Measurements from ENCODE around the gene PTPN13.
"Not testable (repeated sequence)": the region's sequence is repeated elsewhere in the genome, so short reads cannot be mapped to it uniquely, and the experiment has no call there.

PTPN13 gene

DNA sequence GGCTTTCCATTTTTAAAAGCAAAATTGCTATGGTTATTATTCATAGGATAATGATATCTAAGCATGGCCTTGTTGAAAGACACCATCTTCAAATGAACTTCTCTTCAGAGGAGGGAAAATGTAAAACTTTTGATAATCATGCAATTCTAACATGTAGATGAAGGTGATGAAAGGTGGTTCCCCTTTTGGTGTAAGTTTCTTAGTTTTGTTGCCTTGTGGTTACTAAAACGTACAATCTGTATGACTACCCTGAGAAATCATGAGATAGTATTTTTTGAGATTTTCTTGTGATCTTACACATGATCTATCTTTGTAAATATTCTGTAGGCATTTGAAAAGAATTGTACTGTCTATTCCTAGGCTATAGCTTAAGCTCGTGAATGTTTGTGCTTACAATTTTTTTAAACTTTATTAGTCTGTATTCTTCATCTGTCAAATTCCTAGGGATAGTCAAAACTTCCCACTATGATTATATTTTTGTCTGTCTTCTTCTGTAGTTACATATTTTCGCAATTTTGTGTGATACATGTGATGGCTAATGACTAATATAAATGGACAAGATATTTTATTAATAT, 47.5 kb downstream of the PTPN13 start:
- no peak for DNase-seq (ENCODE audit: low read depth)

DNA sequence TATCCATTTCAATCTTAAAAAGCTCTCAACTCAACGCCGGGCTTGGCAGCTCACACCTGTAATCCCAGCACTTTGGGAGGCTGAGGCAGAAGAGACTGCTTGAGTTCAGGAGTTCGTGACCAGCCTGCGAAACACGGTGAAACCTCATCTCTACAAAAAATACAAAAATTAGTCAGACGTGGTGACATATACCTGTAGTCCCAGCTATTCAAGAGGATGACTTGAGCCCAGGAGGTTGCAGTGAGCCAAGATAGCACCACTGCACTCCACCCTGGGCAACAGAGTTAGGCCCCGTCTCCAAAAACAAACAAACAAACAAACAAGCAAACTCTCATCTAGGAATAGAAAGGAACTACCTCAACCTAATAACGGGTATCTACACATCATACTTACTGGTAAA, 50.8 kb downstream of the PTPN13 start:
- DNase-seq (ENCODE audit: low read depth), result no peak

DNA sequence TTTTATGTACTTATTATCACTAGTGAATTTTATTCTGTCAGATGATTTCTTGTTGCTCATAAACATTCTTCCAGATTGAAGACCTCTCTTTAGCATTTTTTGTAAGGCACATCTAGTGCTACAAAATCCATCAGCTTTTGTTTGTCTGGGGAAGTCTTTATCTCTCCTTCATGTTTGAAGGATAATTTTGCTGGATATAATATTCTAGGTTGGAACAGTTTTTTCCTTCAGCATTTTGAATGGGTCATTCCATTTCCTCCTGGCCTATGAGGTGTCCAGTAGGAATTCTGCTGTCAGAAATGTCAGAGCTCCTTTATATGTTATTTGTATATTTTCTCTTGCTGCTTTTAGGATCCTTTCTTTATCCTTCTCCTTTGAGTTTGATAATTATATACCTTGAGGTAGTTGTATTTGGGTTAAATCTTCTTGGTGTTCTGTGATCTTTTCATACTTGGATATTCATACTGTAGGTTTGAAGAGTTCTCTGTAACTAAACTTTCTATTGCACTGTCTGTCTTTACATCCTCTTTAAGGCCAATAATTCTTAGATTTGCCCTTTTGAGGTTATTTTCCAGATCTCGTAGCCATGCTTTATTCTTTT, 58.3 kb downstream of the PTPN13 start:
- no peak for DNase-seq (ENCODE audit: low read depth)

DNA sequence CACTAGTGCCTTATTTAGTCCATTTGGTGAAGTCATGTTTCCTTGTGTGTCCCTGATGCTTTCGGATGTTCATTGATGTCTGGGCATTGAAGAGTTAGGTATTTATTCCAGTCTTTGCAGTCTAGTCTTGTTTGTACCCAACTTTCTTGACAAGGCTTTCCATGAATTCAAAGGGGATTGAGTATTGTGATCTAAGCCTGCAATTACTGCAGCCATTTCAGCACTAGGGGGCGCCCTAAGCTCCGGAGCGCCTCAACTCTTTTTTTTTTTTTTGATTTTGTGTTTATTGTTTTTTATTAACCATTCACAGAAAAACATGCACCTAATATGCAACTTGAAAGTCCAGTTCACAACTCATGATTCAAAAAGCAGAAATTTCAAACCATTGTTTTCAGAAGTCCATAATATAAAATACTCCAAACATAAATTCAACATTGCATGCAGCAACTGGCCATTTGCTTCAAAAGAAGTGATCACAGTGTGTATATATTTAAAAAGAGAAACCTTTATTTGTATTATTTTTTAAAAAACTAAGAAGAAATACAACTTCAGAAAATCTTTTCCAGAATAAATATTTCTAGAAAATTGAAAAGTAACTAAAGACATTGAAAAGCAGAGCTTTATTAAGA, 59.2 kb downstream of the PTPN13 start:
- no peak for DNase-seq (ENCODE audit: low read depth)

DNA sequence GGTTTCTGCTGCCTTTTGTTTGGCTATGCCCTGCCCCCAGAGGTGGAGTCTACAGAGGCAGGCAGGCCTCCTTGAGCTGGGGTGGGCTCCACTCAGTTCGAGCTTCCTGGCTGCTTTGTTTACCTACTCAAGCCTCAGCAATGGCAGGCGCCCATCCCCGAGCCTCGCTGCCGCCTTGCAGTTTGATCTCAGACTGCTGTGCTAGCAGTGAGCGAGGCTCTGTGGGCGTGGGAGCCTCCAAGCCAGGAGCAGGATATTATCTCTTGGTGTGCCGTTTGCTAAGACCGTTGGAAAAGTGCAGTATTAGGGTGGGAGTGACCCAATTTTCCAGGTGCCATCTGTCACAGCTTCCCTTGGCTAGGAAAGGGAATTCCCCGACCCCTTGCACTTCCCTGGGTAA, 62.7 kb downstream of the PTPN13 start:
- not testable (repeated sequence) for DNase-seq (ENCODE audit: low read depth)

DNA sequence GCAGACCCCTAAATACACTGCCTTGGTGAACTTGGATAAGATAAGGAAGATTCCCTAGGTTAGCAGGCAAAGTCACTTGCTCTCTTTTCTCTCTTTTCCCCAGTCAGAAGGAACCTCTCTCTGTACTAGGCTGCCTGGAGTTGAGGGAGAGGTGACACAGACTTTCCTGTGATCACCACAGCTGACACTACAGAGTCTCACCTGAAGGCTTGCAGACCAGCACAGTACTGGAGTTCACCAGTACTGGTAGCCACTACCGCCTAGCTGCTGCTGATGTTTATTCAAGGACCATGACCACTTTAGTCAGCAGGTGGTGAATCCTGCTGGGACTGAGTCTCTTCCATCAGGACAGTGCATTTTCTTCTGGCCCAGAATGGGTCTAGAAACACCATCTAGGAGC, 63.3 kb downstream of the PTPN13 start:
- DNase-seq (ENCODE audit: low read depth), result no peak

DNA sequence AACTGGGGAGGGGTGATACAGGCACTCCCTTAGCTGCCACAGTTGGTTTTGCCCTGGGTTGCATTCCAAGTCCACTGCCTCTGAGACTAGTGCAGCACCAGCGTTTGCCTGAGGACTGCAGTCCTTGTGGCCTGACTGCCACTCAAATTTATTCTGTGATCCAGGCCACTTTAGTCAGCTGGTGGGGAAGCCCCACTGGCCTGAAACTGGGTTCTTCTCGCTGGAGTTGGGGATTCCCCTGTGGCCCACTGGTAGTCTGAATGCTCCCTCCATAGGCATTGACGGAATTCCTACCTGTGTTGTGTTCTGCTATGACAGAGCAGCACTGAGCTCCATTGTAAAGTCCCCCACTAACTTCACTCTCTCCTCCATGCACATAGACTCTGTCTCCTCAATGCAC, 63.8 kb downstream of the PTPN13 start:
- no peak for DNase-seq (ENCODE audit: low read depth)

DNA sequence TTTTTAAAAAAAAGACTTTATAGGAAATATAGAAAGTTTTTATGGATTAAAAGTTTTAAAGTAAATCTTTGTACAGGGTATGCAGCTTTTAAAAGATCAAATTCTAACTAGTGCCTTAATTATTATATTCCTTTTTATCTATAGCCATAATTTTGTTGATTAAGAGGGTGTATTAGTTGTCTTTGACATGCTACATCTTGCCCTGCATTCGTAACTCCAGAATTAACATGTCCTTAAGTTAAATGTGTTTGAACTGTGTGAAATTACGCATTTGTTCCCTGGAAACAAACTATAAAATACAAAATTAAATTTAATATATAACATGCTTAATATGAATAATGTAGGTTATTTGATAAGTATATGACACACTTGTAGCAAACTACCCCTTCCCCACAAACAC, 66.3 kb downstream of the PTPN13 start:
- no peak for DNase-seq (ENCODE audit: low read depth)

DNA sequence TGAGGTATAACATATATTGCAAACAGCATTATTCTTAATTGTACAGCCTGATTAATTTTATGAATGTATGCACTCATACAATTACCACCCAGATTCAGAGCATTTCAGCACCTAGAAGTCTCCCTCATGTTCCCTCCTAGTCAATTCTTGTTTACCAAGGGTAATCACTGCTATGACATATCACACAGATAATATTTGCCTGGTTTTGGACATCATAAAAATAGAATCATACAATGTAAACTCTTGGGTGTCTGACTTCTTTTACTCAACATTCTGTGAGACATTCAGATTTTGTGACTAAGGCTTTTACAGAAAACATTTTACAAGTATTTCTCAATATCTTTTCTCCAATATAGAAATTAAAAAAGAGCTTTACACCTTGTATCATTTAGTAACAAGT, 66.9 kb downstream of the PTPN13 start:
- DNase-seq (ENCODE audit: low read depth), result no peak

DNA sequence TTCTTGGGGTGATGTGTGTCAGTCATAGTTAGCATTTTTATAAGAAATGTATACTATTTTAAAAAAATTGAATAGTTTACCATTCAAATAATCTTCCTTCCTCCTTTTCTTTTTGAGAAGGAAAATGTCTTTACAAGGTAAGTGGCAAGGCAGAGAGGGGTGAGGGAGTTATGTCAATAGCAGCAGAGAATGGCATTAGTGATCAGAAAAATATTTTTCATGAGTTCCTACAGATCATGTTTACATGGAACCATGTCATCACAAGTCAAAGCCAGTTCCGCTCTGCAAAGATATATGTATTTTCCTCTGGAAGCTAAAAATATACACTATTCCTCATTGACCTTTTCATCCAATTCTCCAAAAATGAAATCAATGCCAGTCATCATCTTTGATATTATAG, 67.3 kb downstream of the PTPN13 start:
- DNase-seq (ENCODE audit: low read depth), result no peak

DNA sequence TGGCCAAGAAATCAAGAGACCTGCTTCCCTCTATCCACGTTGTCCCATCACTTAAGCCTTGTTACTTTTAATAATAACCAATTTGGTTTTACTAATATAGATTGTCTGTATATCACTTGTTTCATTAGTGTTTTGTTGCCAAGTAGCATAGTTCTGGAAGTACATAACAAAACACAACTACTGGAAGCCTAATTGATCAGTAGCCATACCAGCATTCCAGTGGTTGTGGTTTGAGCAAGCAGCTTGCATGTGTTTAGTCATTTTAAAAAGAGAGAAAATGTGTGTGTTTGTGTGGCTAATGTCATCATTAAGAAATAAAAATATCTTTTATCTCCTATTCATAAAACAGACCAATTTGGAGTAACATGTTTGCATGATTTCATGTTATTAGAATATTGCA, 70.8 kb downstream of the PTPN13 start:
- DNase-seq (ENCODE audit: low read depth), result no peak

DNA sequence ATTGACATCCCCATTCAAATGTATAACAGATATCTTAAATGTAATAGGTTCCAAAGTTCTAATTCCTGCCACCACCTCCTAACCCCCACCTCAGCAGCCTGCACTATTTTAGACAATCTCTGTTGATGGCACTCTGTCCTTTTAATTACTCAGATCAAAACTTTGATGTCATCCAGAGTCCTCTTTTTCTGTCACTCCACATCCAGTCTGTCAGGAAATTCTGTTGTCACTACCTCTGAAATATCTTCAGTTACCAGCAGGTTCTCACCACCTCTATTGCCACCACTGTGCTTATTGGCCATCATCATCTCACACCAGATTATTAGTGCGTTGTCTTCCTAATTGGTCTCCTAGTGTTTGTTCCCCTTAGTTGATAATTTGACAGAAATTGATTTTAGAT, 76.2 kb downstream of the PTPN13 start:
- DNase-seq (ENCODE audit: low read depth), result no peak

DNA sequence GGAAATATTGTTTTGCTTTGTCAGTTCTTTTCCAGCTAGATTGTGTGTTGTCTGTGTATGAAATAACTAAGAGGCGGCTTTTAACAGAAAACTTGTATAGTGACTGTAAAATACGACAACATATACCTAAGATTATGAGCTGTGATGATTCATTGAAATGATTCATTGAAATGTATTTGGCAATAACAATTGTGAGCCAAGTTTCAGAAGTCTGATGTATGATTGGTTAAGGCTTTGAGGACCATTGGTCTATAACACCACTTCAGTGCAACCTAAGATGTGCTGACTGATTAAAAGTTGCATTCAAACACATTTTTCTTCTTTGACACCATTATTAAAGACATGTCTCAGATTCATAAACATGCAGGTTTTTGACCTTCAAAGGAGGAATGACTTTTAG, 76.6 kb downstream of the PTPN13 start:
- no peak for DNase-seq (ENCODE audit: low read depth)

DNA sequence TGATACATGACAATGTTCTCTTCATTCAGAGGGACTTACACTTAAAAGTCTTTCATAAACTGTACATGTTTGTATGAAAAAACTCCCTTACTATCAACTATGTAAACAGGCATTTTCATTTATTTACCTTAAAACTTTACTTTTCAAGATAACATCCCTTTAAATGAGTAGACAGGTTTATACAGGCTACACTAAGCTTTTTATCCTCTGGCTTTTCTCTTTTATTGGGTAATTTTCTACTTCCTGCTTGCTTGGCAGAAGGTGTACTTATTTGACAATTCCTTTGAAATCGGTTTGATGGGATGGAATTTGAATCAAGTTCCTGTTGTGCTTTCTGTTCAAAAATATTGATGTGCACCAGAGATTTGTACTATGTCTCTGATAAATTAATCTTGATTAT, 81.4 kb downstream of the PTPN13 start:
- no peak for DNase-seq (ENCODE audit: low read depth)

DNA sequence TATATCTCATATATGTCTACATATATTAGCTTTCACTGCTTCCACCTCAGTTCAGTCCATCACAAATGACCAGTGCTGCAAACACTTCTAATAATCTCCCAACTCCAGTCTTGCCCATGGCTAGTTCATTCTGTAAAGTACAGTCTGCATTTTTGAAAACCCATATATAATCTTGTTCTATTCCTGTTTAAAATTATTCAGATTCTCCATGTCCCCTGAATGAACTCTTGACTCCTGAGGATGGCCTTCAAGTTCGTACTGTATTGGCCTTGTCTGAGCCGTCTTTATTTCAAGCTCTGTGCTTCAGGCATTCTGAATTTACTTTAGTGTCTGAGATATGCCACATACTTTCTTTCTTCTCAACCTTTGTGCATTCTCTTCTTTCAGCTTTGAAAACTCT, 84.7 kb downstream of the PTPN13 start:
- DNase-seq (ENCODE audit: low read depth), result no peak

DNA sequence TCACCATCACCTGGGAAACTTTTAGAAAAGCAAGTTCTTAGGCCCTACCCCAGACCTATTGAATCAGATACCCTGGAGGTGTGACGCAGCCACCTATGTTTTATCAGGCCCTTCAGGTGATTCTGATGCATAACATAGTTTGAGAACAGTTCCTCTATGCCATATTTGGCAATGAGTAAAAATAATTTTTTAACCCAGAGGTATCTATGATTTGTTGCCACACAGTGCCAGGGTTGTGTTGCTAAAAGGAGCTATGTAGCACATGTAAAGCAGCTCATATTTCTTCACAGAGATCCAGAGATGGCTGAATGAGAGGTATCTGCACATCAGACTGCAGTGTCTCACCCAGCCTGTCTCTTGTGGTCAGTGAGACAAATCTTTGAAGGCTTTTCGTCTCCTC, 85.3 kb downstream of the PTPN13 start:
- DNase-seq (ENCODE audit: low read depth), result no peak

DNA sequence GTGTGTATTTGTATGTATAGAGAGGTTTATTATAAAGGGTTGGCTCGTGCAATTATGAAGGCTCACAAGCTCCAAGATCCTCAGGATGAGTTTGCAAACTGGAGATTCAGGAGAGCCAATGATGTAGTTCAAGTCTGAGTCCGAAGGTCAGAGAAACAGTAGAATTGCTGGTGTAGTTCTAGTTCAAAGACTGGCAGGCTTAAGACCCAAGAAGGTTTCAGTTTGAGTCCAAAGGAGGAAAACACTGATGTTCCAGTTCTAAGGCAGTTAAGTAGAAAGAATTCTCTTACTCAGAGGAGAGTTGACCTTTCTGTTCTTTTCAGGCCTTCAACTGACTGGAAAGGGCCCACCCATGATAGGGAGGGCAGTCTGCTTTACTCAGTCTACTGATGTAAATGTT, 89.1 kb downstream of the PTPN13 start:
- DNase-seq (ENCODE audit: low read depth), result no peak

DNA sequence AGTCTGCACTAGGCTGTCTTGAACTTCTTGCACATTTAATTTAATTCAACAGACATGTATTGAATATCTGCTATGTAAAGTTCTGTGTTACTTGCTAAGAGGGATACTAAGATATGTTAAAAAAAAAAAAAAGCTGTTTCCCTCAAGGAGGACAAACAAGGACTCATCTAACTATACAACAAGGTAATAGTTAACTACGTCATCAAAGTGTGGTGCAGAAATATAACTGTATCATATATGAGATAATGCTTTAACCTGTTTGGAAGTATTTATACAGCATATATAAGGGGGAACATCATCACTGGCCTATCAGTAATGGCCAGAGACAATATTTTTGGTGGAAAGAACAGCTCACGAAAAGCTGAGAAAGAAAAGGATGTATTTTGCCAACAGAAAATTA, 89.9 kb downstream of the PTPN13 start:
- no peak for DNase-seq (ENCODE audit: low read depth)

DNA sequence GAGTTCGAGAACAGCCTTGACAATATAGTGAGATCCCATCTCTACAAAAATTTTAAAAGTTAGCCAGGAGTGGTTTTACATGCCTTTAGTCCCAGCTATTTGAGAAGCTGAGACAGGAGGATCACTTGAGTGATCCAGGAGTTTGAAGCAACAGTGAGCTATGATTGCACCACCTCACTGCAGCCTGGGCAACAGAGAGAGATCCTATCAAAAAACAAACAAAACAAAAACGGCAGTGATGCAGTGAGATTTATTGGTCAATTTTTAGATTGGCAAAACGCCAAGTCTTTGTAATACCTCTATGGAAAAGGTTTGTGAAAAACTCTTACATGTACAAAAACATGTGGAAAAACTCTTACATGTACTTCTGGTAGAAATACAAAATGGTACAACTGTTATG, 91.3 kb downstream of the PTPN13 start:
- DNase-seq (ENCODE audit: low read depth), result no peak

DNA sequence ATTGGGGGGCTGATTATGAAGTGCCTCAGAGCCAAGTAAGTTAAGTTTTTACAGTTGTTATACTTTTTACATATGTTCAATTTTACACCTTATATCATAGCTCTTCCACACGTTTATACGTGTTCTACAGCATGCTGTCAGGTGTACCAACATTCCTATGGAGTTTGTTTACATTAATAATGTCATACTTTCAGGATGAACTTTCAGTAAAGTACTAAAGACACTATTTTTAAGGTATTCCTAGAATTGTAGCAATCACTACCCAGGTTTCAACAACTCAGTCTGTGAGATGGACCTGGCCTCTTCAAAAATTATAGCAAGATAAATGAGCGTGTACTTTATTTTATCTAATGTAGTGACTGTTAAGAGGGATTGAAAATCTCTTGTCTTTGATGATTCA, 92.6 kb downstream of the PTPN13 start:
- no peak for DNase-seq (ENCODE audit: low read depth)

DNA sequence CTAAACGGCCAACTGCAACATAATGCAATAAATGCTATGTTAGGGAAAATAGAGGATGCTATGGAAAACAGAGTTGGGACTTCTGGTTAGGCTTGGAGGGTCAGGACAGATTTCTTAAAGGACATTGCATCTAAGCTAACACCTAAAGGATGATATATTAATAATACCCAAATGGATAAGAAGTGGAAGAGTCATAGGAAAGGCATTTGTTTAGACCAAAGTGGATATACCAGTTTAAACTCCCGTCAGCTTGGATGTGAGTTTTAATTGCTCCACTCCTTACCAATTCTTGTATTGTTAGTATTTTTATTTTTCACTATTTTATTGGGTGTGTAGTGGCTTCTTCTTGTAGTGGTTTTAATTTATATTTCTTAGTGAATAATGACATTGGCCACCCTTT, 93.9 kb downstream of the PTPN13 start:
- DNase-seq (ENCODE audit: low read depth), result no peak

DNA sequence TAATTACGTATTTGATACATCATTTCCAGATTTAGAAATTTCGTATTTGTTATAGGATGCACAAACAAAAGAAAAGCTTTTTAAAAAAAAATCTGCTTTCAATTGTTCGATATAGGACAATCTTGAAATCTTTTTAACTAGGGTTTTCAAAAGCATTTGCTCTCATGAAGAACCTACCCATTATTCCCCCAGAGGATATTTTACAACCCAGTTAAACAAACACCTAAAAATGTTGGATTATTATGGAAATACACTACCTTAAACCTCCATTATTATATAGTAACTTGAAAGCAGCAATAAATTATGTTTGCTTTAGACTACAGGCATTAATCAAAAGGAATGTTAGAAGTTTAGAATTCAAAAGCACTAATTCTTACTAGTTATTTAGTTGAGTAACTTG, 110.5 kb downstream of the PTPN13 start:
- DNase-seq (ENCODE audit: low read depth), result no peak

DNA sequence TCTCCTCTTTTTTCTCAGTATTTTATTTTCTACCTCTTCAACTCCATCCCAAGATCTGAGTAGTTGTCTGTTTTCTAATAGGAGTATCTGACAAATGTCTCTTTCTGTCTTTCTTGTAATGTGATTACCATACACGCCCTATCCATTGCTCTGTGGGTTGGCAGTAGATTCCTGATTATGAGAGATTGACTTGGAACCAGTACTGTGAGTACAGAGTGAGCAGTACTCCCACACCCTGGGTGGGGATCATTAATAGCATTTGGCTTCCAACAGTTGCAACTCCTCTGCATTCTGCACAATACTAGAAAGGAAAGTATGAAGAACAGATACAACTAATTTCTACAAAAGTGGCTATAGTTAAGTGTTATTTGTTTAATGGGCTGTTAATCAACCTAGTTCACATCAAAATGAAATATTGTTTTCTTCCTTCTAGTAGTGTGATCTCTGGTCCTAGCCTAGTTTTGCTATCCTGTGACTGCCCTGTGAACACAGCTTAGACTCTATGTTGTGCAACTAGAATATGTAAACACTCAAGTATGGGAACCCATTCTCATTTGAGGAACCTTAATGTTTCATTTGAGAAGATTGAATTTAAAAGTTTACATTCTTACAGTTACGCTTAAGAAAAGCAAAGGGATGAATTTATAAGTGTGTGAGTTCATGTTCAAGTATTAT, 112.9 kb downstream of the PTPN13 start:
- no peak for DNase-seq (ENCODE audit: low read depth)

DNA sequence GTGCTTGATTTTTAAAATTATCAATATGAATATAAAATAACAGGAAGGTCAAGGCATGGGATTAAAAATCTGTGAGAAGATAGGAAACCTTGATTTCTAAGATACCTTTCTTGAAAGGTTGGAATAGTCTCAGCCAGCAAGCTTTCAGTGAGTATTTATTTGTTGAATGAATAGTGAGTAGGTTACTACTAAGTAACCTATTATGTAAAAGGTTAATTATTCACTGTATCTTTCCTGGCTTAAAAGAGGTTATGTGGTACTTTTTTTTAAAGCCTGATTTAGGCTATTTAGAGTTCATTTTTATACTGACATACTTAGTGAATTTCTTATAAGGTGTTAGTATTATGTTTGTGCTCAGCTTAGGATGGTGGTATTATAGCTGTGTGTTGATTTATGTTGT, 123.5 kb downstream of the PTPN13 start:
- DNase-seq (ENCODE audit: low read depth), result no peak

Data from stimulated activated CD8-positive, alpha-beta memory T cell treated with anti-CD3 and anti-CD28 coated beads, Interleukin-12 subunit alpha, Interleukin-12 subunit beta, amount 100 ng/mL, for 1 hour (primary cell).